Esophagus (tissue), 2 donors: Measurements from ENCODE around the gene FBXW4. TPM values are rescaled to one million over a fixed set of nuclear protein-coding genes. Genes with fewer than 3 reads are reported as not detected.

ENCODE experiments used
- H3K27ac ChIP-seq, 2 donors: one replicate each; pipeline ENCODE4 v1.5.1; 2013; ENCODE audit warnings: low read depth in 2 of 2, mild to moderate bottlenecking in 2 of 2, inconsistent platforms in 1 of 2, low read length in 1 of 2, moderate library complexity in 1 of 2
- H3K27me3 ChIP-seq, 2 donors: one replicate each; pipeline ENCODE4 v1.6.1; 2013; ENCODE audit warnings: low read length in 2 of 2, control low read depth in 1 of 2, mild to moderate bottlenecking in 1 of 2; ENCODE audit not compliant: insufficient read depth in 2 of 2, control insufficient read depth in 1 of 2
- H3K36me3 ChIP-seq, 2 donors: one replicate each; pipeline ENCODE4 v1.6.1; 2013; ENCODE audit warnings: low read length in 1 of 2; ENCODE audit not compliant: control insufficient read depth in 2 of 2, insufficient read depth in 2 of 2
- H3K4me1 ChIP-seq, 2 donors: one replicate each; pipeline ENCODE4 v1.6.1; 2013; ENCODE audit warnings: low read length in 1 of 2; ENCODE audit not compliant: control insufficient read depth in 2 of 2, insufficient read depth in 2 of 2
- H3K4me3 ChIP-seq, 2 donors: one replicate each; pipeline ENCODE4 v1.5.1; 2013; ENCODE audit warnings: low read length in 2 of 2, mild to moderate bottlenecking in 2 of 2, low read depth in 1 of 2, moderate library complexity in 1 of 2
- H3K9me3 ChIP-seq, 2 donors: one replicate each; pipeline ENCODE4 v1.6.1; 2013; ENCODE audit warnings: mild to moderate bottlenecking in 2 of 2, low read depth in 1 of 2, low read length in 1 of 2, moderate library complexity in 1 of 2; ENCODE audit not compliant: control insufficient read depth in 2 of 2, insufficient read depth in 1 of 2
- WGBS, 2 donors: extraction: QIAGEN DNeasy Blood & Tissue Kit; methylation state at CpG; one replicate each; pipeline ENCODE4 v1.1.7; 2013; 5-methylcytosine and 5-hydroxymethylcytosine counted together
- polyA plus RNA-seq, 2 donors: library from polyadenylated mRNA; stranded (reverse); fragments of 200-250 nt; gene quantifications; one replicate each; pipeline ENCODE4 v1.2.3, GENCODE V29; 2013
- donor health status: healthy with polysubstance abuse.
- donor health status: Bipolar disorder and iron deficiency.

The FBXW4 gene
- polyA plus RNA-seq, 2 donors: 27.0 to 31.1 TPM

DNA sequence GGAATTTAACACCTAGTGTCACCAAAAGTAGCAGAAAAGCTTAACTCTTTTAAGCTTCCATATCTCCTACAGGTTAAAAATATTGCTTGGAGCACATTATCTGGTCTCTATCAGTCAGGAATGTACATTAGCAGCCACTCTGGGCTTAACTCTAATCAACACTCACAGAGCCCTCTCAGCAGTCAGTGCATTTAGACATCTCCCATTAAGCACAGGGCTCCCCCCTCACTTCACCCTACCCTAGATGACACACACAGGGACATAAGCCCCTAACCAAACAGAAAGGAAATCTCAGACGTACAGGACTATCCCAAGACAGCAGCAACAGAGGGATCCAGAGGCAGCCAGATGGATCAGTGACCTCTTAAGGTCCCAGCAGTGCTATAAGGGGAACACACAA, 26.4 kb downstream of the FBXW4 start:
- peaks cover 20 to 29% of the 10 kb centered on the region in 2 donors for H3K36me3 ChIP-seq
- H3K4me1 ChIP-seq: no peaks in the 10 kb centered on the region
- 81 to 82% methylated on average over 1 of the region's 1 CpG for WGBS, 2 donors

GRCh38 chr10:101666083-101666482, 28.9 kb downstream of the FBXW4 start:
- Histone ChIP-seq H3K4me1 (no peaks in the 10 kb centered on the region), H3K27ac (no peak overlapping the region), H3K4me3 (no peak overlapping the region), H3K9me3 (no peaks in the 10 kb centered on the region), H3K27me3 (no peaks in the 10 kb centered on the region), H3K36me3 (peaks cover 18 to 35% of the 10 kb centered on the region in 2 donors)
- 74 to 78% methylated on average over 9 of the region's 9 CpGs for WGBS, 2 donors

More for the DNA sequence above, 26.4 kb downstream of the FBXW4 start:
- Histone ChIP-seq H3K9me3 (no peaks in the 10 kb centered on the region), H3K27me3 (no peaks in the 10 kb centered on the region), H3K27ac (no peak overlapping the region), H3K4me3 (no peak overlapping the region)

DNA sequence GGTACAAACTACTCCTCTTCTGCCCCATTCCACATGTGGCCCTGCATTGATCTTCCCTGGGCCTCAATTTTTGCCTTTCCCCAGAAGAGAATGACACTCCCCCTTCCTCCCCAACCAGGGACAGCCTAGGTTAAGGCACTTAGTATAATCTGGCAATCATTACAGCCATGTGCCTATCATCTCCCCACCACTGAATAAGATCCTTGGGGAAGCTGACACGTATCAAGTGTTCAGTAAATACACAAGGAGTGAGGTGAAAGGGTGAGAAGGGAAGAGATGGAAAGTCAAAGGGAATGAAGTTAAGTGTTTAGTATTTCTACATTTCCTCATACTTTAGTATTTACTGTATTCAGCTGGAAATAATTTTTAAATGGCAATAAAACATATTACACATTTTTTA, 31.9 kb downstream of the FBXW4 start:
- Histone ChIP-seq H3K9me3 (no peaks in the 10 kb centered on the region), H3K27ac (no peak overlapping the region), H3K4me1 (no peaks in the 10 kb centered on the region), H3K4me3 (no peak overlapping the region), H3K36me3 (peaks cover 24 to 38% of the 10 kb centered on the region in 2 donors), H3K27me3 (no peaks in the 10 kb centered on the region)
- WGBS, 2 donors: 83 to 84% methylated on average over 1 of the region's 1 CpG

DNA sequence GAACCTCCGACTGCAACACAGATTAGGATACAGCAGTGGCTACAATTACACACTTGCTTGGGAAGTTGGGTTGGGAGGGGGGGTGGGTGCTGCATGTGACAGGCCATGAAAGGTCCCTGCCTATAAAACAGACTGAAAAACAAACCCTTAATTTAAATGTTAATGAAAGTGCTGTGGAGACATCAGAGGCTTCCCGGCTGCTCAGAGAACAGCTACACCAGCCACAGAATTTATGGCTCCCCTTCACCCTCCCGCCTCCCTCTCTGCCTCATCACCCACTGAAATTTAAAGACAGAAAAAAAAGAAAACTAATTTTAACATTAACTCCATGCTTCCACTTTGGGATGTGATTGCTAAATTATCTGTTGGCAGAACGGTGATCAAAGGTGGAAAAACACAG, 34.7 kb downstream of the FBXW4 start:
- Histone ChIP-seq H3K9me3 (no peaks in the 10 kb centered on the region), H3K4me3 (no peak overlapping the region), H3K4me1 (no peaks in the 10 kb centered on the region), H3K27ac (no peak overlapping the region), H3K27me3 (no peaks in the 10 kb centered on the region), H3K36me3 (peaks cover 15 to 37% of the 10 kb centered on the region in 2 donors)
- WGBS, 2 donors: 85 to 88% methylated on average over 4 of the region's 4 CpGs

GRCh38 chr10:101658975-101659374, 36.0 kb downstream of the FBXW4 start:
- Histone ChIP-seq H3K36me3 (peaks cover 15 to 33% of the 10 kb centered on the region in 2 donors), H3K27me3 (no peaks in the 10 kb centered on the region), H3K4me3 (no peak overlapping the region), H3K9me3 (no peaks in the 10 kb centered on the region), H3K4me1 (no peaks in the 10 kb centered on the region), H3K27ac (no peak overlapping the region)
- WGBS, 2 donors: 79 to 89% methylated on average over 5 of the region's 5 CpGs

DNA sequence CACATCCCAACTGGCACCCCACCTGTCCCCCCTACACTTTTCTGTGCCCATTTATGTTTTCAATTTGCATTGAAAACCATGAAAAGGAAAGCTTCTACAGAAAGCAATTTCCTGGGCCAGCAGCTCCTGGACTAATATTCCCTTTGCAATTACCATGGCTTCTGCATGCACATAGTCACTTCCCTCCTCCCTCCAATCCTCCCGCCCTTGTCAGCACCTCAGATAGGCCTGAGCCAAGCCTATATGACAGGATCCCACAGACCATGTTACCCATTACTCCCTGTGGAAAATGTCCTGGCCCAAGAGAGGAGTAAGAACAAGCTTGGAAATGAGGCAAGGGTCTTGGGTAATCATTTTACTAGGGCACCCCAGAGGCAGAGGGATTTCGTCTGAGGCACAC, 38.1 kb downstream of the FBXW4 start:
- 97% methylated on average over 2 of the region's 2 CpGs for WGBS, 2 donors
- Histone ChIP-seq H3K4me3 (no peak overlapping the region), H3K4me1 (no peaks in the 10 kb centered on the region), H3K27me3 (no peaks in the 10 kb centered on the region), H3K36me3 (peaks cover 12 to 27% of the 10 kb centered on the region in 2 donors), H3K27ac (no peak overlapping the region), H3K9me3 (no peaks in the 10 kb centered on the region)

- Histone ChIP-seq H3K36me3 (peaks cover 6 to 19% of the 10 kb centered on the region in 2 donors), H3K4me1 (no peaks in the 10 kb centered on the region), H3K9me3 (no peaks in the 10 kb centered on the region), H3K4me3 (no peak overlapping the region), H3K27me3 (no peaks in the 10 kb centered on the region), H3K27ac (no peak overlapping the region)
- 70 to 85% methylated on average over 6 of the region's 6 CpGs for WGBS, 2 donors
Measured at GRCh38 chr10:101655570-101655969, 39.4 kb downstream of the FBXW4 start.

DNA sequence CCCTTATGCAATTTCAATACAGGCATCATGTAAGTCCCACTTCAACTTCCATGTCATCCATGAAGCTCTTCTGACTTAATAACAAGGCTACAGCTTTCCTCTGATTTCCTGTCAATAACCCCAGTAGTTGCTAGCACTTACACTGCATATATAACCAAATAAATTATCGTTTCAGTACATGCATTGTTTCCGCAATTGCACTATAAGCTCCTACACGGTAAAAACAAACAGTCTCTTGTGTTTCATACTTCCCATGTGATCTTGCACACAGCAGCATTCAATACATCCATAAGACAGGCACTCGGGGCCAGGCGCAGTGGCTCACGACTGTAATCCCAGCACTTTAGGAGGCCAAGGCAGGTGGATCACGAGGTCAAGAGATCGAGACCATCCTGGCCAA, 41.4 kb downstream of the FBXW4 start:
- no peak overlapping the region for H3K4me3 ChIP-seq
- H3K36me3 ChIP-seq: peaks cover 2 to 15% of the 10 kb centered on the region in 2 donors
- H3K4me1 ChIP-seq: no peaks in the 10 kb centered on the region
- H3K27ac ChIP-seq: no peak overlapping the region
- no peaks in the 10 kb centered on the region for H3K27me3 ChIP-seq
- no peaks in the 10 kb centered on the region for H3K9me3 ChIP-seq
- WGBS, 2 donors: 90 to 91% methylated on average over 8 of the region's 8 CpGs

- no peaks in the 10 kb centered on the region for H3K4me1 ChIP-seq
- 76 to 85% methylated on average over 5 of the region's 5 CpGs for whole genome bisulfite sequencing, 2 donors
- H3K27ac ChIP-seq: no peak overlapping the region
- H3K36me3 ChIP-seq: peaks cover 5 to 17% of the 10 kb centered on the region in 2 donors
- H3K9me3 ChIP-seq: no peaks in the 10 kb centered on the region
- H3K4me3 ChIP-seq: no peak overlapping the region
- H3K27me3 ChIP-seq: no peaks in the 10 kb centered on the region
Measured at GRCh38 chr10:101651336-101651735, 43.6 kb downstream of the FBXW4 start.

DNA sequence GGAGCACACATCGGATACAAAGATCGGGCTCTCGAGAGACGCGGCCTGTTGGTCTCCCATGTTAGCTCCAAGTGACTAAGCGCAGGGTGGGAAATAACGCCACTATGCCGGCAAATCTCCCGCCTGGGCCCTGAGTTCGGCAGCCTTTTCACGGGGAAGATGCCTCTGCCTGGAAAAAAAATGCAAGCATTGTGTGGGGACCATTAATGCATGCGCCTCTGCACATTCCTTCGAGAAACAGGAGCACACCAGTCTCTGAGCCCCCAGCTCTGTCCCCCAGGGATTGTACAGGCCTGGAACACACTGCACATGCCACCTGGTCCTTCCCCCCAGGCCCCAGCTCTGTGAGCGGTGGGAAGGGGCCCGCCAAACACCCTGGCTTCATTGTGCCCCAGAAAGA, 44.1 kb downstream of the FBXW4 start:
- Histone ChIP-seq H3K36me3 (peaks cover 5 to 16% of the 10 kb centered on the region in 2 donors), H3K4me1 (no peaks in the 10 kb centered on the region), H3K27ac (no peak overlapping the region), H3K9me3 (no peaks in the 10 kb centered on the region), H3K4me3 (no peak overlapping the region), H3K27me3 (no peaks in the 10 kb centered on the region)
- WGBS, 2 donors: 91% methylated on average over 15 of the region's 15 CpGs
